SK-N-SH treated with all-trans-retinoic acid at 6 μM for 48 hours (cell line): ENCODE results near the gene HSPA4.
"Not testable (repeated sequence)": the region's sequence is repeated elsewhere in the genome, so short reads cannot be mapped to it uniquely, and the experiment has no call there.

Source experiments
- ATAC-seq: fragments of 200-7000 bp; cut with Tn5 transposase; 3 replicates; pipeline ENCODE4 v1.9.1; 2020; ENCODE audit warnings: mild to moderate bottlenecking, moderate library complexity
- ARNTL ChIP-seq: fragments of 450-650 bp; formaldehyde crosslinking; IDR thresholded peaks from 2 replicates; pipeline ENCODE4 v1.5.0; 2020; ENCODE audit warnings: low read depth, mild to moderate bottlenecking, moderate library complexity, borderline replicate concordance
- BACH2 ChIP-seq: fragments of 250-450 bp; sonication (Bioruptor Pico); IDR thresholded peaks from 2 replicates; pipeline ENCODE4 v1.9.0; 2021; ENCODE audit warnings: mild to moderate bottlenecking, borderline replicate concordance
- CSDC2 ChIP-seq: fragments of 250-450 bp; sonication (Bioruptor Pico); IDR thresholded peaks from 2 replicates; pipeline ENCODE4 v1.5.0; 2020; ENCODE audit warnings: mild to moderate bottlenecking, moderate library complexity
- ESRRG ChIP-seq: fragments of 250-450 bp; sonication (Bioruptor Pico); IDR thresholded peaks from 2 replicates; pipeline ENCODE4 v1.6.1; 2021; ENCODE audit warnings: mild to moderate bottlenecking
- GLIS3 ChIP-seq: fragments of 250-450 bp; sonication (Bioruptor Pico); IDR thresholded peaks from 2 replicates; pipeline ENCODE4 v1.5.0; 2020; ENCODE audit warnings: mild to moderate bottlenecking, moderate library complexity
- OSR1 ChIP-seq: fragments of 250-450 bp; sonication (Bioruptor Pico); IDR thresholded peaks from 2 replicates; pipeline ENCODE4 v1.8.0; 2022; ENCODE audit warnings: moderate library complexity, mild to moderate bottlenecking, inconsistent platforms
- PPARA ChIP-seq: fragments of 250-450 bp; sonication (Bioruptor Pico); IDR thresholded peaks from 2 replicates; pipeline ENCODE4 v1.5.0; 2020; ENCODE audit warnings: mild to moderate bottlenecking, borderline replicate concordance
- SNAI2 ChIP-seq: fragments of 250-450 bp; sonication (Bioruptor Pico); IDR thresholded peaks from 2 replicates; pipeline ENCODE4 v1.5.0; 2020; ENCODE audit warnings: mild to moderate bottlenecking, moderate library complexity
- TCF4 ChIP-seq: fragments of 250-450 bp; sonication (Bioruptor Pico); IDR thresholded peaks from 2 replicates; pipeline ENCODE4 v1.8.0; 2021; ENCODE audit warnings: mild to moderate bottlenecking, moderate library complexity, borderline replicate concordance
- ZC3H10 ChIP-seq: fragments of 250-450 bp; sonication (Bioruptor Pico); IDR thresholded peaks from 2 replicates; pipeline ENCODE4 v1.5.1; 2021; ENCODE audit warnings: mild to moderate bottlenecking, moderate library complexity
- ZFP3 ChIP-seq: fragments of 250-450 bp; sonication (Bioruptor Pico); IDR thresholded peaks from 2 replicates; pipeline ENCODE4 v1.5.0; 2020; ENCODE audit warnings: mild to moderate bottlenecking, moderate library complexity
- ZFP30 ChIP-seq: fragments of 450-650 bp; formaldehyde crosslinking; IDR thresholded peaks from 2 replicates; pipeline ENCODE4 v1.5.0; 2022; ENCODE audit warnings: mild to moderate bottlenecking, moderate library complexity
- ZNF565 ChIP-seq: fragments of 450-650 bp; formaldehyde crosslinking; conservative IDR thresholded peaks from 2 replicates; pipeline ENCODE4 v1.5.0; 2020; ENCODE audit warnings: low read depth, mild to moderate bottlenecking, moderate library complexity
- ZNF70 ChIP-seq: fragments of 450-650 bp; formaldehyde crosslinking; IDR thresholded peaks from 2 replicates; pipeline ENCODE4 v1.5.0; 2020; ENCODE audit warnings: mild to moderate bottlenecking, moderate library complexity
- ZNF8 ChIP-seq: fragments of 450-650 bp; formaldehyde crosslinking; IDR thresholded peaks from 2 replicates; pipeline ENCODE4 v1.5.0; 2020; ENCODE audit warnings: mild to moderate bottlenecking, moderate library complexity
- TF ChIP-seq, protein P1 (sequence below): fragments of 250-450 bp; sonication (Bioruptor Pico); IDR thresholded peaks from 2 replicates; pipeline ENCODE4 v1.5.0; 2020; ENCODE audit warnings: mild to moderate bottlenecking, moderate library complexity
- TF ChIP-seq, protein P2 (sequence below): fragments of 250-450 bp; sonication (Bioruptor Pico); IDR thresholded peaks from 2 replicates; pipeline ENCODE4 v1.8.0; 2020; ENCODE audit warnings: mild to moderate bottlenecking, moderate library complexity, borderline replicate concordance
- TF ChIP-seq, protein P3 (sequence below): fragments of 250-450 bp; sonication (Bioruptor Pico); IDR thresholded peaks from 2 replicates; pipeline ENCODE4 v1.5.1; 2020; ENCODE audit warnings: low read depth, mild to moderate bottlenecking, moderate library complexity
- TF ChIP-seq, protein P4 (sequence below): fragments of 250-450 bp; sonication (Bioruptor Pico); IDR thresholded peaks from 2 replicates; pipeline ENCODE4 v1.5.1; 2021; ENCODE audit warnings: mild to moderate bottlenecking, moderate library complexity
- TF ChIP-seq, protein P5 (sequence below): fragments of 250-450 bp; sonication (Bioruptor Pico); IDR thresholded peaks from 2 replicates; pipeline ENCODE4 v1.8.0; 2021; ENCODE audit warnings: low read depth, mild to moderate bottlenecking, moderate library complexity, borderline replicate concordance

The HSPA4 gene

DNA sequence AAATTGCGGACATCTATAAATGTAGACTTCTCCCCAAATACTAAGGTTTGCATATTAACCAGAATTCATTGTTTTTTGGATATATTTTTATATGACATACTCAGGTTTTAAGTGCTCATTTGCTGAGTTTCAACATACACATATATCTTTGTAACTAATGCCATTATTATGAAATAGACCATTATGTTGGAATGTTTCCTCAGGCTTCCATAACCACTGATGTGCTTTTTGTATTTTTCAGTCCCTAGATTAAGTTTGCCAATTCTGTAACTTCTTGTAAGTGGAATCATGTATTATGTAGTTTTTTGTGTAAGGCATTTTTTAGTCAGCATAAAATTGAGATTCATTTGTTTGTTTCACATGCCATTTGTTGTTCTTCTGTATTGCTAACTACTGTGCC, 32.1 kb downstream of the HSPA4 start:
- TF ChIP-seq ZNF8 (CRISPR knock-in tag) (no peak), ESRRG (CRISPR knock-in tag) (no peak), PPARA (no peak), ZFP3 (CRISPR knock-in tag) (no peak), ZFP30 (CRISPR knock-in tag) (no peak), ZNF565 (CRISPR knock-in tag) (no peak), BACH2 (CRISPR knock-in tag) (no peak), SNAI2 (no peak), CSDC2 (CRISPR knock-in tag) (no peak)
- TF ChIP-seq, protein P1, sequence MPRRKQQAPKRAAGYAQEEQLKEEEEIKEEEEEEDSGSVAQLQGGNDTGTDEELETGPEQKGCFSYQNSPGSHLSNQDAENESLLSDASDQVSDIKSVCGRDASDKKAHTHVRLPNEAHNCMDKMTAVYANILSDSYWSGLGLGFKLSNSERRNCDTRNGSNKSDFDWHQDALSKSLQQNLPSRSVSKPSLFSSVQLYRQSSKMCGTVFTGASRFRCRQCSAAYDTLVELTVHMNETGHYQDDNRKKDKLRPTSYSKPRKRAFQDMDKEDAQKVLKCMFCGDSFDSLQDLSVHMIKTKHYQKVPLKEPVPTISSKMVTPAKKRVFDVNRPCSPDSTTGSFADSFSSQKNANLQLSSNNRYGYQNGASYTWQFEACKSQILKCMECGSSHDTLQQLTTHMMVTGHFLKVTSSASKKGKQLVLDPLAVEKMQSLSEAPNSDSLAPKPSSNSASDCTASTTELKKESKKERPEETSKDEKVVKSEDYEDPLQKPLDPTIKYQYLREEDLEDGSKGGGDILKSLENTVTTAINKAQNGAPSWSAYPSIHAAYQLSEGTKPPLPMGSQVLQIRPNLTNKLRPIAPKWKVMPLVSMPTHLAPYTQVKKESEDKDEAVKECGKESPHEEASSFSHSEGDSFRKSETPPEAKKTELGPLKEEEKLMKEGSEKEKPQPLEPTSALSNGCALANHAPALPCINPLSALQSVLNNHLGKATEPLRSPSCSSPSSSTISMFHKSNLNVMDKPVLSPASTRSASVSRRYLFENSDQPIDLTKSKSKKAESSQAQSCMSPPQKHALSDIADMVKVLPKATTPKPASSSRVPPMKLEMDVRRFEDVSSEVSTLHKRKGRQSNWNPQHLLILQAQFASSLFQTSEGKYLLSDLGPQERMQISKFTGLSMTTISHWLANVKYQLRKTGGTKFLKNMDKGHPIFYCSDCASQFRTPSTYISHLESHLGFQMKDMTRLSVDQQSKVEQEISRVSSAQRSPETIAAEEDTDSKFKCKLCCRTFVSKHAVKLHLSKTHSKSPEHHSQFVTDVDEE (CRISPR knock-in tag) = no peak
- no peak for ATAC-seq

DNA sequence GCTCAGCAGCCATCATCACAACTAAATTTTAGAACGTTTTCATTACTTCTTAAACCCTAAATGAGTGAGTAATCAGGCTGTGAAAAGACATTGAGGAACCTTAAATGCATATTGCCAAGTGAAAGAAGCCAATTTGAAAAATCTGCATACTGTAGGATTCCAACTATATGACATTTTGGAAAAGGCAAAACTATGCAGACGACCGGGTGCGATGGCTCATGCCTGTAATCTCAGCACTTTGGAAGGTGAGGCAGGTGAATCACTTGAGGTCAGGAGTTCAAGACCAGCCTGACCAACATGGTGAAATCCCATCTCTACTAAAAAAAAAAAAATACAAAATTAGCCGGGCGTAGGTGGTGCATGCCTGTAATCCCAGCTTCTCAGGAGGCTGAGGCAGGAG, 33.4 kb downstream of the HSPA4 start:
- not testable (repeated sequence) for ATAC-seq

DNA sequence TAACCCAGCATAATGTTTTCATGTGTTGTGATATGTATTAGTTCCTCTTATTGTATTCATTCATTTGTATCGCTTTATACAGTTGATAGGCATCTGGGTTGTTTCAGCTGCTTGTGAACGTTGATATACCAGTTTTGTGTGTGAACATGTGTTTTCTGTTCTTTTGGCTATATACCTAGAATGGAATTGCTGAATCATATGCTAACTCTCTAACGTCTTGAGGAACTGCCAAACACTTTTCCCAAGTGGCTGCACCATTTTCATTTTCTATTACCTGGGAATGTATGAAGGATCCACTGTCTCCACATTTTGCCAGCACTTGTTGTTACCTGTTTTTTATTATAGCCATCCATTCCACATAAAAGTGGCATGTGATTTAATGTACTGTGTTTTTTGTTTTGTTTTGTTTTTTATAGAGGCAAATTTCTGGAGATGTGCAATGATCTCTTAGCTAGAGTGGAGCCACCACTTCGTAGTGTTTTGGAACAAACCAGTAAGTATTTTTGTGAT, 34.6 kb downstream of the HSPA4 start:
- TF ChIP-seq ZNF8 (CRISPR knock-in tag) = no peak
- TF ChIP-seq, protein P2, sequence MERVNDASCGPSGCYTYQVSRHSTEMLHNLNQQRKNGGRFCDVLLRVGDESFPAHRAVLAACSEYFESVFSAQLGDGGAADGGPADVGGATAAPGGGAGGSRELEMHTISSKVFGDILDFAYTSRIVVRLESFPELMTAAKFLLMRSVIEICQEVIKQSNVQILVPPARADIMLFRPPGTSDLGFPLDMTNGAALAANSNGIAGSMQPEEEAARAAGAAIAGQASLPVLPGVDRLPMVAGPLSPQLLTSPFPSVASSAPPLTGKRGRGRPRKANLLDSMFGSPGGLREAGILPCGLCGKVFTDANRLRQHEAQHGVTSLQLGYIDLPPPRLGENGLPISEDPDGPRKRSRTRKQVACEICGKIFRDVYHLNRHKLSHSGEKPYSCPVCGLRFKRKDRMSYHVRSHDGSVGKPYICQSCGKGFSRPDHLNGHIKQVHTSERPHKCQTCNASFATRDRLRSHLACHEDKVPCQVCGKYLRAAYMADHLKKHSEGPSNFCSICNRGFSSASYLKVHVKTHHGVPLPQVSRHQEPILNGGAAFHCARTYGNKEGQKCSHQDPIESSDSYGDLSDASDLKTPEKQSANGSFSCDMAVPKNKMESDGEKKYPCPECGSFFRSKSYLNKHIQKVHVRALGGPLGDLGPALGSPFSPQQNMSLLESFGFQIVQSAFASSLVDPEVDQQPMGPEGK (CRISPR knock-in tag) = no peak
- no peak for TF ChIP-seq ZFP30 (CRISPR knock-in tag)
- TF ChIP-seq, protein P3, sequence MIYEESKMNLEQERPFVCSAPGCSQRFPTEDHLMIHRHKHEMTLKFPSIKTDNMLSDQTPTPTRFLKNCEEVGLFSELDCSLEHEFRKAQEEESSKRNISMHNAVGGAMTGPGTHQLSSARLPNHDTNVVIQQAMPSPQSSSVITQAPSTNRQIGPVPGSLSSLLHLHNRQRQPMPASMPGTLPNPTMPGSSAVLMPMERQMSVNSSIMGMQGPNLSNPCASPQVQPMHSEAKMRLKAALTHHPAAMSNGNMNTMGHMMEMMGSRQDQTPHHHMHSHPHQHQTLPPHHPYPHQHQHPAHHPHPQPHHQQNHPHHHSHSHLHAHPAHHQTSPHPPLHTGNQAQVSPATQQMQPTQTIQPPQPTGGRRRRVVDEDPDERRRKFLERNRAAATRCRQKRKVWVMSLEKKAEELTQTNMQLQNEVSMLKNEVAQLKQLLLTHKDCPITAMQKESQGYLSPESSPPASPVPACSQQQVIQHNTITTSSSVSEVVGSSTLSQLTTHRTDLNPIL (CRISPR knock-in tag) = no peak
- no peak for TF ChIP-seq ZNF565 (CRISPR knock-in tag)
- no peak for TF ChIP-seq ARNTL (CRISPR knock-in tag)
- no peak for TF ChIP-seq ZFP3 (CRISPR knock-in tag)
- no peak for TF ChIP-seq GLIS3 (CRISPR knock-in tag)
- no peak for TF ChIP-seq BACH2 (CRISPR knock-in tag)
- no peak for TF ChIP-seq OSR1
- TF ChIP-seq, protein P4, sequence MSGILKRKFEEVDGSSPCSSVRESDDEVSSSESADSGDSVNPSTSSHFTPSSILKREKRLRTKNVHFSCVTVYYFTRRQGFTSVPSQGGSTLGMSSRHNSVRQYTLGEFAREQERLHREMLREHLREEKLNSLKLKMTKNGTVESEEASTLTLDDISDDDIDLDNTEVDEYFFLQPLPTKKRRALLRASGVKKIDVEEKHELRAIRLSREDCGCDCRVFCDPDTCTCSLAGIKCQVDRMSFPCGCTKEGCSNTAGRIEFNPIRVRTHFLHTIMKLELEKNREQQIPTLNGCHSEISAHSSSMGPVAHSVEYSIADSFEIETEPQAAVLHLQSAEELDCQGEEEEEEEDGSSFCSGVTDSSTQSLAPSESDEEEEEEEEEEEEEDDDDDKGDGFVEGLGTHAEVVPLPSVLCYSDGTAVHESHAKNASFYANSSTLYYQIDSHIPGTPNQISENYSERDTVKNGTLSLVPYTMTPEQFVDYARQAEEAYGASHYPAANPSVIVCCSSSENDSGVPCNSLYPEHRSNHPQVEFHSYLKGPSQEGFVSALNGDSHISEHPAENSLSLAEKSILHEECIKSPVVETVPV = no peak
- no peak for TF ChIP-seq ZNF70 (CRISPR knock-in tag)
- no peak for TF ChIP-seq TCF4 (CRISPR knock-in tag)

DNA sequence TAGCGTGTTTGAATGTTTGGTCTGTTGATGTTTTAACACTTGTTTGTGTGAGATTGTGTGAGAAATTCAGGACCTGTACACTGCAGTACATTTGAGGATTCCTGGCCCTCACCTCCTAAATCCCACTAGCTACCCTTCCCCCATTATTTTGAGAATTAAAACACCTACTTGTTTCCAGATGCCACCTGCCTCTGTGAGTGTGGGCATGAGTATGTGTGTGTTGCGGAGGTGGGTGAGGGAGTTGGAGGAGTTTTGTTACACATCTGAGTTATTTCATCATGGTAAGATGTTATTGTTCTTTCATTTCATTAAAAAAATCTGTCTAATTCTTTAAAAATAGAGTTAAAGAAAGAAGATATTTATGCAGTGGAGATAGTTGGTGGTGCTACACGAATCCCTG, 36.3 kb downstream of the HSPA4 start:
- no peak for TF ChIP-seq PPARA
- no peak for TF ChIP-seq ZC3H10 (CRISPR knock-in tag)
- no peak for TF ChIP-seq TCF4 (CRISPR knock-in tag)
- TF ChIP-seq, protein P5, sequence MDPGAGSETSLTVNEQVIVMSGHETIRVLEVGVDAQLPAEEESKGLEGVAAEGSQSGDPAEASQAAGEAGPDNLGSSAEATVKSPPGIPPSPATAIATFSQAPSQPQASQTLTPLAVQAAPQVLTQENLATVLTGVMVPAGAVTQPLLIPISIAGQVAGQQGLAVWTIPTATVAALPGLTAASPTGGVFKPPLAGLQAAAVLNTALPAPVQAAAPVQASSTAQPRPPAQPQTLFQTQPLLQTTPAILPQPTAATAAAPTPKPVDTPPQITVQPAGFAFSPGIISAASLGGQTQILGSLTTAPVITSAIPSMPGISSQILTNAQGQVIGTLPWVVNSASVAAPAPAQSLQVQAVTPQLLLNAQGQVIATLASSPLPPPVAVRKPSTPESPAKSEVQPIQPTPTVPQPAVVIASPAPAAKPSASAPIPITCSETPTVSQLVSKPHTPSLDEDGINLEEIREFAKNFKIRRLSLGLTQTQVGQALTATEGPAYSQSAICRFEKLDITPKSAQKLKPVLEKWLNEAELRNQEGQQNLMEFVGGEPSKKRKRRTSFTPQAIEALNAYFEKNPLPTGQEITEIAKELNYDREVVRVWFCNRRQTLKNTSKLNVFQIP (CRISPR knock-in tag) = no peak
- no peak for TF ChIP-seq ZFP3 (CRISPR knock-in tag)
- no peak for ATAC-seq

More for the DNA sequence above, 34.6 kb downstream of the HSPA4 start:
- no peak for ATAC-seq
